Measurements from ENCODE around the gene SMAD3.

SMAD3 gene

GRCh38 chr15:67097930-67098740 lies 32.7 kb downstream of the SMAD3 start:
- peak; percentile 77 for DNase-seq

GRCh38 chr15:67098768-67099282 lies 33.4 kb downstream of the SMAD3 start:
- no peak for DNase-seq

GRCh38 chr15:67100124-67100791 lies 34.9 kb downstream of the SMAD3 start:
- no peak for DNase-seq

GRCh38 chr15:67100801-67101581 lies 35.6 kb downstream of the SMAD3 start:
- DNase-seq = no peak

GRCh38 chr15:67101911-67102598 lies 36.7 kb downstream of the SMAD3 start:
- no peak for DNase-seq

- no peak for DNase-seq
Observed at GRCh38 chr15:67102599-67102929, 37.2 kb downstream of the SMAD3 start.

GRCh38 chr15:67103021-67103420 lies 37.6 kb downstream of the SMAD3 start:
- no peak for DNase-seq

GRCh38 chr15:67103432-67103831 lies 38.0 kb downstream of the SMAD3 start:
- no peak for DNase-seq

GRCh38 chr15:67103869-67104268 lies 38.5 kb downstream of the SMAD3 start:
- DNase-seq = no peak

- no peak for DNase-seq
Observed at GRCh38 chr15:67104510-67104909, 39.1 kb downstream of the SMAD3 start.

- DNase-seq = no peak
Observed at GRCh38 chr15:67105065-67105951, 39.9 kb downstream of the SMAD3 start.

GRCh38 chr15:67105991-67106763 lies 40.8 kb downstream of the SMAD3 start:
- no peak for DNase-seq

GRCh38 chr15:67106764-67107013 lies 41.3 kb downstream of the SMAD3 start:
- no peak for DNase-seq

- no peak for DNase-seq
Observed at GRCh38 chr15:67107014-67107812, 41.8 kb downstream of the SMAD3 start.

- DNase-seq = no peak
Observed at GRCh38 chr15:67108122-67108961, 42.9 kb downstream of the SMAD3 start.

- no peak for DNase-seq
Observed at GRCh38 chr15:67109141-67110034, 44.0 kb downstream of the SMAD3 start.

GRCh38 chr15:67110361-67110781 lies 45.0 kb downstream of the SMAD3 start:
- DNase-seq = no peak

Measured in right forelimb (tissue), 1 donor.